ENCODE results near the gene S100A2. TPM values are rescaled to one million over a fixed set of nuclear protein-coding genes. Genes with fewer than 3 reads are reported as not detected.

Gene S100A2
- total RNA-seq, 4 donors from 2014 or later, result 127 to 519 (median 267) TPM

- peak; percentile 90 for DNase-seq (ENCODE audit: low spot score in 2 of 2)
- no peaks in the 10 kb centered on the region for H3K9me3 ChIP-seq
- H3K4me3 ChIP-seq, result peak within 1 kb of the TSS; percentile 70
- no peaks in the 10 kb centered on the region for H3K36me3 ChIP-seq
- peaks cover 88% of the 10 kb centered on the region for H3K4me1 ChIP-seq
- peak within 1 kb of the TSS; percentile 94 for H3K27ac ChIP-seq
- no peaks in the 10 kb centered on the region for H3K27me3 ChIP-seq
- TF ChIP-seq CTCF (IDR thresholded peaks at IDR 0.05), result no peak
- TF ChIP-seq EP300 (IDR thresholded peaks at IDR 0.05), result no peak
- TF ChIP-seq POLR2AphosphoS5 (IDR thresholded peaks at IDR 0.05), result peak in 1 of 3 donors; percentile 62
- peak in 1 of 2 donors; percentile 59 for TF ChIP-seq POLR2A (IDR thresholded peaks at IDR 0.05)
- 12% methylated on average over 6 of the region's 9 CpGs for WGBS
Measured at GRCh38 chr1:153612755-153613331, 47.2 kb upstream of the S100A2 start, which contains the start of gene S100A16. Gene S100A16, minus strand, starts transcription at chr1:153613137. Its CDS starts 4,986 bp downstream, at chr1:153608151.

GRCh38 chr1:153612111-153612754, 46.6 kb upstream of the S100A2 start:
- no peaks in the 10 kb centered on the region for H3K9me3 ChIP-seq
- peaks cover 5% of the 10 kb centered on the region for H3K36me3 ChIP-seq
- peak in 1 of 2 donors; percentile 75 for DNase-seq (ENCODE audit: low spot score in 2 of 2)
- WGBS, result 39% methylated on average over 9 of the region's 11 CpGs
- TF ChIP-seq CTCF (IDR thresholded peaks at IDR 0.05), result no peak
- TF ChIP-seq EP300 (IDR thresholded peaks at IDR 0.05), result no peak
- TF ChIP-seq POLR2A (IDR thresholded peaks at IDR 0.05), result no peak
- TF ChIP-seq POLR2AphosphoS5 (IDR thresholded peaks at IDR 0.05), result no peak
- peaks cover 88% of the 10 kb centered on the region for H3K4me1 ChIP-seq
- H3K4me3 ChIP-seq, result peak overlapping the region; percentile 70
- H3K27me3 ChIP-seq, result no peaks in the 10 kb centered on the region
- peak overlapping the region; percentile 94 for H3K27ac ChIP-seq

- TF ChIP-seq POLR2A (IDR thresholded peaks at IDR 0.05) (no peak), POLR2AphosphoS5 (IDR thresholded peaks at IDR 0.05) (no peak), CTCF (IDR thresholded peaks at IDR 0.05) (no peak), EP300 (IDR thresholded peaks at IDR 0.05) (no peak)
- WGBS, result 39% methylated on average over 1 of the region's 1 CpG
- peaks cover 14% of the 10 kb centered on the region for H3K36me3 ChIP-seq
- no peaks in the 10 kb centered on the region for H3K9me3 ChIP-seq
- H3K27ac ChIP-seq, result peak overlapping the region; percentile 94
- H3K4me3 ChIP-seq, result peak overlapping the region; percentile 70
- H3K27me3 ChIP-seq, result no peaks in the 10 kb centered on the region
- H3K4me1 ChIP-seq, result peaks cover 86% of the 10 kb centered on the region
- DNase-seq (ENCODE audit: low spot score in 2 of 2), result no peak
Measured at GRCh38 chr1:153611356-153611755, 45.7 kb upstream of the S100A2 start.

GRCh38 chr1:153610811-153611301, 45.2 kb upstream of the S100A2 start:
- no peak for DNase-seq (ENCODE audit: low spot score in 2 of 2)
- Histone ChIP-seq H3K27ac (peak overlapping the region; percentile 94), H3K4me1 (peaks cover 82% of the 10 kb centered on the region), H3K9me3 (no peaks in the 10 kb centered on the region), H3K36me3 (peaks cover 17% of the 10 kb centered on the region), H3K4me3 (peak overlapping the region; percentile 70), H3K27me3 (no peaks in the 10 kb centered on the region)
- no peak for TF ChIP-seq CTCF (IDR thresholded peaks at IDR 0.05)
- no peak for TF ChIP-seq POLR2A (IDR thresholded peaks at IDR 0.05)
- TF ChIP-seq POLR2AphosphoS5 (IDR thresholded peaks at IDR 0.05), result no peak
- no peak for TF ChIP-seq EP300 (IDR thresholded peaks at IDR 0.05)
- 43% methylated on average over 6 of the region's 7 CpGs for WGBS

- TF ChIP-seq EP300 (IDR thresholded peaks at IDR 0.05) (no peak), POLR2AphosphoS5 (IDR thresholded peaks at IDR 0.05) (no peak), POLR2A (IDR thresholded peaks at IDR 0.05) (no peak), CTCF (IDR thresholded peaks at IDR 0.05) (no peak)
- Histone ChIP-seq H3K4me1 (peaks cover 76% of the 10 kb centered on the region), H3K27ac (peak overlapping the region; percentile 94), H3K4me3 (peak overlapping the region; percentile 70), H3K9me3 (no peaks in the 10 kb centered on the region), H3K27me3 (no peaks in the 10 kb centered on the region), H3K36me3 (peaks cover 19% of the 10 kb centered on the region)
- DNase-seq (ENCODE audit: low spot score in 2 of 2), result no peak
- 35% methylated on average over 4 of the region's 4 CpGs for WGBS
Measured at GRCh38 chr1:153610334-153610733, 44.7 kb upstream of the S100A2 start.
